Measurements from ENCODE around the gene DMD. TPM values are rescaled to one million over a fixed set of nuclear protein-coding genes. Genes with fewer than 3 reads are reported as not detected.
"Not testable (repeated sequence)": the region's sequence is repeated elsewhere in the genome, so short reads cannot be mapped to it uniquely, and the experiment has no call there.

Gene DMD
- total RNA-seq, 2 experiments from 2014 or later: 0.14 to 0.37 TPM

GRCh38 chrX:32538554-32538953, 672.8 kb downstream of the DMD start:
- H3K36me3 Mint-ChIP-seq (ENCODE audit: low read depth): no peaks in the 10 kb centered on the region
- intact Hi-C loops (cut with micrococcal nuclease): no loop called here
- no peak for DNase-seq
- no peaks in the 10 kb centered on the region for H3K27me3 Mint-ChIP-seq (ENCODE audit: low read depth)
- no peaks in the 10 kb centered on the region for H3K9me3 Mint-ChIP-seq
- CTCF ChIA-PET: no interaction called here
- H3K4me1 Mint-ChIP-seq (ENCODE audit: low read depth): no peaks in the 10 kb centered on the region
- H3K4me3 Mint-ChIP-seq: no peak overlapping the region
- H3K27ac Mint-ChIP-seq: no peak overlapping the region

GRCh38 chrX:32533848-32534247, 677.5 kb downstream of the DMD start:
- Mint-ChIP-seq H3K9me3 (no peaks in the 10 kb centered on the region), H3K27me3 (ENCODE audit: low read depth) (no peaks in the 10 kb centered on the region)
- intact Hi-C loops (cut with micrococcal nuclease): loop anchor here (5.0 kb wide), 2 partner anchors 898 to 1768 kb away; no protein-coding TSS in a partner anchor

DNA sequence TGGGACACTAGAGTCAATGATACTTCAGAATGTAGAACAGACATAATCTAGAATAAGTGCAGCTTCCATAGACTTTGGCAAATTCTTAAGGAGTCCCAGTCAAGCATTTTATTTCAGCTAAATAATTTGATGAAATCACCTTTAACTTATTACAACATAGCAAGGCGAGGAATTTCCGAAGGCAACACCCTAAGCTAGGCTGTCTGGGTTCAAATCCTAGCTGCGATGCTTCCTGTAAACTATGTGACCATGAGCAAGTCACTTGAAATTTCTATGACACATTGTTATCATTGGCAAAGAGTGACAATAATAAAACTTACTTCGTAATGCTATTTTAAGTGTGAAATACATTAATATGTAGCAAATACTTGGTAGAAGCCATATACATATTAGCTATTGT, 679.1 kb downstream of the DMD start:
- H3K4me3 Mint-ChIP-seq: no peak overlapping the region
- no peaks in the 10 kb centered on the region for H3K36me3 Mint-ChIP-seq (ENCODE audit: low read depth)
- intact Hi-C loops (cut with micrococcal nuclease): loop anchor here (5.0 kb wide), 2 partner anchors 900 to 1770 kb away; no protein-coding TSS in a partner anchor
- DNase-seq: no peak
- CTCF ChIA-PET: no interaction called here
- no peaks in the 10 kb centered on the region for H3K9me3 Mint-ChIP-seq
- H3K4me1 Mint-ChIP-seq (ENCODE audit: low read depth): no peaks in the 10 kb centered on the region
- no peaks in the 10 kb centered on the region for H3K27me3 Mint-ChIP-seq (ENCODE audit: low read depth)
- no peak overlapping the region for H3K27ac Mint-ChIP-seq

More at GRCh38 chrX:32533848-32534247, 677.5 kb downstream of the DMD start:
- Mint-ChIP-seq H3K27ac (no peak overlapping the region), H3K4me1 (ENCODE audit: low read depth) (no peaks in the 10 kb centered on the region), H3K36me3 (ENCODE audit: low read depth) (no peaks in the 10 kb centered on the region), H3K4me3 (no peak overlapping the region)
- CTCF ChIA-PET: no interaction called here
- DNase-seq: no peak

- Mint-ChIP-seq H3K4me1 (ENCODE audit: low read depth) (no peaks in the 10 kb centered on the region), H3K36me3 (ENCODE audit: low read depth) (no peaks in the 10 kb centered on the region), H3K27ac (no peak overlapping the region), H3K9me3 (no peaks in the 10 kb centered on the region), H3K27me3 (ENCODE audit: low read depth) (no peaks in the 10 kb centered on the region), H3K4me3 (no peak overlapping the region)
- CTCF ChIA-PET: no interaction called here
- peak; percentile 10 for DNase-seq
- intact Hi-C loops (cut with micrococcal nuclease): loop anchor here (1.0 to 5.0 kb wide), 4 partner anchors 47 to 1771 kb away; no protein-coding TSS in a partner anchor
Measured at GRCh38 chrX:32530802-32531403, 680.4 kb downstream of the DMD start.

DNA sequence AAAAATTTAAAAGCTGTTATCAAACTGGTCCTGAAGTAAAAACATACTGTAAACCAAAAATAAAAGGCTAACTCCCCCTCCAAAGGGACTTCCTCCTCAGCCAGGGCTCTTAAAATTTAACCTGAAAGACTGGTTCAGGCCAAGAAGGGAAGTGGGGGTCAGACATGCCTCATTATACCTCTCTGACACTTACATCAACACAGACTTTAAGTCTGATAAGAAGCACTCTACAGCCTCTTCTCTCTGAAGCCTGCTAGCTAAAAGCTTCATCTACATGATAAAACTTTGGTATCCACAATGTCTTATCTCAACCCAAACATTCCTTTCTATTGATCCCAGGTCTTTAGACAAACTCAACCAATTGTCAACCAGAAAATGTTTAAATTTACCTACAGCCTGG, 682.9 kb downstream of the DMD start:
- H3K27me3 Mint-ChIP-seq (ENCODE audit: low read depth); H3K4me1 Mint-ChIP-seq (ENCODE audit: low read depth); H3K36me3 Mint-ChIP-seq (ENCODE audit: low read depth); intact Hi-C loops (cut with micrococcal nuclease); H3K4me3 Mint-ChIP-seq; H3K27ac Mint-ChIP-seq; H3K9me3 Mint-ChIP-seq; DNase-seq; CTCF ChIA-PET: not testable (repeated sequence)

DNA sequence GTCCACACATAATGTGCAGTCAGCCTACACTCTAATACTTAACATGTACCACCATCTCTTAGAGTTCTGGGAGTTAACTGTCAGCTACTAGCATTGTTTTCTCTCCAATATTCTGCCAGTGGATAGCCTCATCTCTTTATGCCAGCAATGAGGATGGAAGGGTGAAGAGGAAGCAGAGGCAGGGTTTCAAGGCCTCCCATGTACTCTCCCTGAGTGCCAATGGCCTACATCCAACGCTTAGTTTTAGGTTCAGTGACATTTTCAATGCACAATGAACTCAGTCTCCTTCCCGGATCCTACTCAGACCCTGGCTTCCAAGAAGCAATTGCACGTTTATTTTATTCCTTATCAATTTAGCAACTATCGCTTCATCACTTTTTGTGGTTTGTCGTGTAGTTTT, 686.1 kb downstream of the DMD start:
- CTCF ChIA-PET: no interaction called here
- no peak for DNase-seq
- Mint-ChIP-seq H3K4me3 (no peak overlapping the region), H3K4me1 (ENCODE audit: low read depth) (no peaks in the 10 kb centered on the region), H3K9me3 (no peaks in the 10 kb centered on the region), H3K36me3 (ENCODE audit: low read depth) (no peaks in the 10 kb centered on the region), H3K27me3 (ENCODE audit: low read depth) (no peaks in the 10 kb centered on the region), H3K27ac (no peak overlapping the region)
- intact Hi-C loops (cut with micrococcal nuclease): no loop called here

DNA sequence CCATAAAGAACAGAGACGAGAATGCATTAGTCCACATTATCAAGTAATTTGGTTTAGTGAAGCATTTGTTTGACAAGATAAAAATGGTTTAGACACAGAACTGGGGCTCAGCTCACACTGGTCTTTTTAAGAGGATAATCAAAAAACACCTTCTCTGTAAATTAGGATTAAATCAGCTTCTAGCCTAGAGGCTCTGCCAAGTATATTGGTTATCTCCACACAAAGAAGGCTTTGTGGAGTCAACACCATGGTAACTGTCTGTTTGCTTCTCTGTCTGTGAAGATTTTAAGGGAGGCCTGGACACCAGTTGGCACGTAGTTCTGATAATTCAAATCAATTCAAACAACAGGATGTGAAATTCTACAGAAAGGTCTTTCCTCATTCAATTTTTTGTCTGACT, 687.0 kb downstream of the DMD start:
- no peaks in the 10 kb centered on the region for H3K4me1 Mint-ChIP-seq (ENCODE audit: low read depth)
- intact Hi-C loops (cut with micrococcal nuclease): no loop called here
- H3K4me3 Mint-ChIP-seq: no peak overlapping the region
- CTCF ChIA-PET: no interaction called here
- H3K36me3 Mint-ChIP-seq (ENCODE audit: low read depth): no peaks in the 10 kb centered on the region
- H3K9me3 Mint-ChIP-seq: no peaks in the 10 kb centered on the region
- no peaks in the 10 kb centered on the region for H3K27me3 Mint-ChIP-seq (ENCODE audit: low read depth)
- H3K27ac Mint-ChIP-seq: no peak overlapping the region
- no peak for DNase-seq

GRCh38 chrX:32520789-32521188, 690.6 kb downstream of the DMD start:
- CTCF ChIA-PET: no interaction called here
- H3K9me3 Mint-ChIP-seq: no peaks in the 10 kb centered on the region
- H3K4me3 Mint-ChIP-seq: no peak overlapping the region
- H3K36me3 Mint-ChIP-seq (ENCODE audit: low read depth): no peaks in the 10 kb centered on the region
- H3K27ac Mint-ChIP-seq: no peak overlapping the region
- no peak for DNase-seq
- H3K27me3 Mint-ChIP-seq (ENCODE audit: low read depth): no peaks in the 10 kb centered on the region
- intact Hi-C loops (cut with micrococcal nuclease): no loop called here
- H3K4me1 Mint-ChIP-seq (ENCODE audit: low read depth): no peaks in the 10 kb centered on the region

GRCh38 chrX:32514986-32515385, 696.4 kb downstream of the DMD start:
- peak overlapping the region; percentile 6 for H3K27ac Mint-ChIP-seq
- no peak for DNase-seq
- intact Hi-C loops (cut with micrococcal nuclease): no loop called here
- H3K27me3 Mint-ChIP-seq (ENCODE audit: low read depth): no peaks in the 10 kb centered on the region
- no peaks in the 10 kb centered on the region for H3K4me1 Mint-ChIP-seq (ENCODE audit: low read depth)
- no peaks in the 10 kb centered on the region for H3K36me3 Mint-ChIP-seq (ENCODE audit: low read depth)
- H3K4me3 Mint-ChIP-seq: no peak overlapping the region
- CTCF ChIA-PET: no interaction called here
- no peaks in the 10 kb centered on the region for H3K9me3 Mint-ChIP-seq

GRCh38 chrX:32501606-32502005, 709.7 kb downstream of the DMD start:
- H3K9me3 Mint-ChIP-seq: no peaks in the 10 kb centered on the region
- H3K4me3 Mint-ChIP-seq: no peak overlapping the region
- H3K4me1 Mint-ChIP-seq (ENCODE audit: low read depth): no peaks in the 10 kb centered on the region
- no peak overlapping the region for H3K27ac Mint-ChIP-seq
- no peaks in the 10 kb centered on the region for H3K27me3 Mint-ChIP-seq (ENCODE audit: low read depth)
- intact Hi-C loops (cut with micrococcal nuclease): no loop called here
- CTCF ChIA-PET: no interaction called here
- DNase-seq: no peak
- no peaks in the 10 kb centered on the region for H3K36me3 Mint-ChIP-seq (ENCODE audit: low read depth)

DNA sequence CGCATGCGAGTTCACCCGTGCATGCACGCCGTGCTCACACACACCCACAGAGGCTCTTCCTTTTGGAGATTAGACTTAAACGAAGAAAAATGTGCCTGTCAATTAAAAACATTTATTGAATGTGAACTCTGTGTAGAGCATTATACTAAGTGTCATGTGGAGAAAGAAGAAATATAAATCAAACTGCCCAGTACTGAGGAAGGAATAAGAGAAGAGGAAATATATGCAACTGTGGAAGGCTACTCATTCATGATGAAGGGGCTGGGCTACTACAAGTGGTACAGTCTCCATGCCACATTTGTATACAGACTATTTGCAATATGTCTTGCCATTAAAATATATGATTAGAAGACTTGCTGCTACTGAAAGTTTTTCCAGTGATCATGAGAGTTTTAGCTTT, 714.7 kb downstream of the DMD start:
- CTCF ChIA-PET: no interaction called here
- intact Hi-C loops (cut with micrococcal nuclease): no loop called here
- Mint-ChIP-seq H3K27me3 (ENCODE audit: low read depth) (no peaks in the 10 kb centered on the region), H3K36me3 (ENCODE audit: low read depth) (no peaks in the 10 kb centered on the region), H3K4me3 (no peak overlapping the region), H3K9me3 (no peaks in the 10 kb centered on the region), H3K27ac (no peak overlapping the region), H3K4me1 (ENCODE audit: low read depth) (no peaks in the 10 kb centered on the region)
- no peak for DNase-seq

GRCh38 chrX:32495855-32496254, 715.5 kb downstream of the DMD start:
- intact Hi-C loops (cut with micrococcal nuclease): no loop called here
- Mint-ChIP-seq H3K4me3 (no peak overlapping the region), H3K36me3 (ENCODE audit: low read depth) (no peaks in the 10 kb centered on the region), H3K4me1 (ENCODE audit: low read depth) (no peaks in the 10 kb centered on the region), H3K9me3 (no peaks in the 10 kb centered on the region), H3K27ac (no peak overlapping the region), H3K27me3 (ENCODE audit: low read depth) (no peaks in the 10 kb centered on the region)
- DNase-seq: no peak
- CTCF ChIA-PET: no interaction called here

DNA sequence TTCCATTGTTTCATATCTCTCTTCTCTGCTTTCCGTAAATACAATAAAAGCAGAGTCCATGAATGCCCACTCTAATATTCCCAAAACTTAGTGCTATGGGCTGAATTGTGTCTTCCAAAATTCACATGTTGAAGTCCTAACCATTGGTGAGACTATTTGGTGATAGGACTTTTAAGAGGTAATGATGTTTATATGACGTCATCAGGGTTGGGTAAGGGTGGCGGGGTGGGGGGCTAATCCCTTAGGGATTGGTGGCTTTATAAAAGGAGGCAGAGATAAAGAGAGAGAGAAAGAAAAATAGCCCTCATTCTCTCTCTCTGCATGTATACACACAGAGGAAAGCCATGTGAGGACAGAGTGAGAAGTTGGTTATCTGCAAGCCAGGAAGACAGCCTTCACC, 722.2 kb downstream of the DMD start:
- CTCF ChIA-PET: no interaction called here
- Mint-ChIP-seq H3K27me3 (ENCODE audit: low read depth) (no peaks in the 10 kb centered on the region), H3K4me1 (ENCODE audit: low read depth) (no peaks in the 10 kb centered on the region), H3K4me3 (no peak overlapping the region), H3K27ac (no peak overlapping the region), H3K9me3 (no peaks in the 10 kb centered on the region), H3K36me3 (ENCODE audit: low read depth) (no peaks in the 10 kb centered on the region)
- intact Hi-C loops (cut with micrococcal nuclease): no loop called here
- DNase-seq: no peak
